Naive thymus-derived CD8-positive, alpha-beta T cell (primary cell): ENCODE data around the gene ZIC2. TPM values are rescaled to one million over a fixed set of nuclear protein-coding genes. Genes with fewer than 3 reads are reported as not detected.

Experiments used
- ATAC-seq, 2 donors: fragments of 150-1000 bp; cut with Tn5 transposase in 1 of 2; sonication (Bioruptor Pico), chemical (Tn5 transposase) in 1 of 2; 1 replicate in 1 of 2; 2 replicates in 1 of 2; pipeline ENCODE4 v1.10.0; 2021; ENCODE audit warnings: mild to moderate bottlenecking in 2 of 2, moderate library complexity in 2 of 2
- POLR2A ChIA-PET: fragments of 350-600 bp; sonication (Branson Sonifier 250); formaldehyde crosslinking; loops from one replicate; lab custom pipeline; 2021; ENCODE audit warnings: antibody characterized with exemption; lab: Charles Lee
- DNase-seq, 10 donors: peaks; one replicate each; pipeline versions ENCODE4 v3.0.0 to v3.0.0-alpha.2; 2020 to 2022
- H3K27ac Mint-ChIP-seq, 10 donors: one replicate each; pipeline ENCODE4 v1.8.0; 2020 to 2022; ENCODE audit warnings: mild to moderate bottlenecking in 10 of 10, mixed read lengths in 10 of 10, moderate library complexity in 4 of 10, inconsistent platforms in 1 of 10
- H3K27me3 Mint-ChIP-seq, 5 donors: one replicate each; pipeline ENCODE4 v1.8.0; 2021 to 2022; ENCODE audit warnings: mixed read lengths in 5 of 5
- H3K36me3 Mint-ChIP-seq, 3 donors: one replicate each; pipeline ENCODE4 v1.8.0; 2020 to 2022; ENCODE audit warnings: mixed read lengths in 3 of 3, mild to moderate bottlenecking in 2 of 3, inconsistent platforms in 1 of 3
- H3K4me1 Mint-ChIP-seq, 4 donors: one replicate each; pipeline ENCODE4 v1.8.0; 2021 to 2022; ENCODE audit warnings: mixed read lengths in 4 of 4
- H3K4me3 Mint-ChIP-seq, 10 donors: one replicate each; pipeline ENCODE4 v1.8.0; 2020 to 2022; ENCODE audit warnings: mild to moderate bottlenecking in 10 of 10, mixed read lengths in 10 of 10, moderate library complexity in 6 of 10, inconsistent platforms in 1 of 10
- H3K9me3 Mint-ChIP-seq, 9 donors: one replicate each; pipeline ENCODE4 v1.8.0; 2020 to 2022; ENCODE audit warnings: mixed read lengths in 9 of 9, mild to moderate bottlenecking in 3 of 9, inconsistent platforms in 1 of 9, moderate library complexity in 1 of 9
- polyA plus RNA-seq, 3 donors: library from polyadenylated mRNA; unstranded; fragments of 300-500 nt; fragmentation: Illumina TruSeq; gene quantifications; one replicate each; pipeline ENCODE4 v1.2.3, GENCODE V29; 2021
- total RNA-seq, 8 experiments: library from RNA in 2 of 8; stranded (reverse) in 2 of 8; gene quantifications; one replicate each; pipeline ENCODE4 v1.2.3 and lab custom pipeline; 2021 to 2026

ZIC2 gene
- total and polyA plus RNA-seq, 5 experiments from 2014 or later, result not detected

- Mint-ChIP-seq H3K27me3 (peaks cover 50 to 90% (median 78%) of the 10 kb centered on the region in 5 donors), H3K36me3 (peaks cover 1 to 6% (median 6%) of the 10 kb centered on the region in 3 donors), H3K4me1 (peaks cover 8 to 24% (median 21%) of the 10 kb centered on the region in 4 donors), H3K9me3 (peaks cover 0 to 11% (median 0%) of the 10 kb centered on the region in 9 donors), H3K27ac (no peak overlapping the region), H3K4me3 (no peak overlapping the region)
- POLR2A ChIA-PET, result no interaction called here
- no peak for ATAC-seq
- no peak for DNase-seq
Observed at GRCh38 chr13:99962242-99962641, 19.3 kb upstream of the ZIC2 start.

GRCh38 chr13:99963816-99964339 is 17.7 kb upstream of the ZIC2 start:
- POLR2A ChIA-PET, result interaction anchor here (0.6 to 1.2 kb wide), 2 partner anchors 11 to 20 kb away, joined by 3 read pairs; no protein-coding TSS in a partner anchor
- no peak for ATAC-seq
- H3K27ac Mint-ChIP-seq, result no peak overlapping the region

GRCh38 chr13:99965329-99966000 is 16.1 kb upstream of the ZIC2 start:
- Mint-ChIP-seq H3K27me3 (peaks cover 51 to 86% (median 69%) of the 10 kb centered on the region in 5 donors), H3K9me3 (peaks cover 0 to 16% (median 0%) of the 10 kb centered on the region in 9 donors), H3K36me3 (peaks cover 6 to 14% (median 11%) of the 10 kb centered on the region in 3 donors), H3K4me3 (no peak overlapping the region), H3K4me1 (peaks cover 13 to 27% (median 17%) of the 10 kb centered on the region in 4 donors), H3K27ac (peak overlapping the region in 1 of 10 donors; percentile 35)
- POLR2A ChIA-PET, result interaction anchor here (1.0 to 1.2 kb wide), 2 partner anchors 9 to 26 kb away, joined by 3 read pairs; no protein-coding TSS in a partner anchor
- ATAC-seq (no peak), DNase-seq (no peak)

More at GRCh38 chr13:99963816-99964339, 17.7 kb upstream of the ZIC2 start:
- Mint-ChIP-seq H3K4me3 (no peak overlapping the region), H3K36me3 (peaks cover 4 to 10% (median 9%) of the 10 kb centered on the region in 3 donors), H3K27me3 (peaks cover 50 to 86% (median 71%) of the 10 kb centered on the region in 5 donors), H3K4me1 (peaks cover 9 to 26% (median 16%) of the 10 kb centered on the region in 4 donors), H3K9me3 (peaks cover 0 to 13% (median 0%) of the 10 kb centered on the region in 9 donors)
- DNase-seq, result no peak

- ATAC-seq (no peak), DNase-seq (no peak)
- no peak overlapping the region for H3K4me3 Mint-ChIP-seq
- POLR2A ChIA-PET, result interaction anchor here (1.0 kb wide), 1 partner anchor 26 kb away, joined by 3 read pairs; no protein-coding TSS in a partner anchor
- peaks cover 10 to 25% (median 17%) of the 10 kb centered on the region in 4 donors for H3K4me1 Mint-ChIP-seq
- peaks cover 0 to 16% (median 0%) of the 10 kb centered on the region in 9 donors for H3K9me3 Mint-ChIP-seq
- H3K27ac Mint-ChIP-seq, result peak overlapping the region in 1 of 10 donors; percentile 35
- peaks cover 47 to 79% (median 62%) of the 10 kb centered on the region in 5 donors for H3K27me3 Mint-ChIP-seq
- peaks cover 6 to 14% (median 11%) of the 10 kb centered on the region in 3 donors for H3K36me3 Mint-ChIP-seq
Observed at GRCh38 chr13:99966064-99966805, 15.3 kb upstream of the ZIC2 start.

- H3K36me3 Mint-ChIP-seq, result peaks cover 6 to 18% (median 16%) of the 10 kb centered on the region in 3 donors
- ATAC-seq (no peak), DNase-seq (no peak)
- H3K27me3 Mint-ChIP-seq, result peaks cover 45 to 76% (median 58%) of the 10 kb centered on the region in 5 donors
- peak overlapping the region; percentile 3 to 77 (median 52) for H3K4me3 Mint-ChIP-seq
- POLR2A ChIA-PET, result interaction anchor here (0.6 kb wide), 1 partner anchor 14 kb away, joined by 3 read pairs; the partner anchor contains the start of gene ZIC2
- peaks cover 0 to 22% (median 4%) of the 10 kb centered on the region in 9 donors for H3K9me3 Mint-ChIP-seq
- peaks cover 10 to 25% (median 19%) of the 10 kb centered on the region in 4 donors for H3K4me1 Mint-ChIP-seq
- H3K27ac Mint-ChIP-seq, result peak overlapping the region in 2 of 10 donors; percentile 31 to 60
Observed at GRCh38 chr13:99967498-99967868, 14.1 kb upstream of the ZIC2 start.

- H3K9me3 Mint-ChIP-seq, result peaks cover 0 to 27% (median 6%) of the 10 kb centered on the region in 9 donors
- peaks cover 10 to 25% (median 19%) of the 10 kb centered on the region in 4 donors for H3K4me1 Mint-ChIP-seq
- H3K4me3 Mint-ChIP-seq, result peak overlapping the region; percentile 3 to 77 (median 55)
- POLR2A ChIA-PET, result no interaction called here
- DNase-seq (no peak), ATAC-seq (no peak)
- peaks cover 47 to 76% (median 60%) of the 10 kb centered on the region in 5 donors for H3K27me3 Mint-ChIP-seq
- H3K36me3 Mint-ChIP-seq, result peaks cover 7 to 20% (median 19%) of the 10 kb centered on the region in 3 donors
- H3K27ac Mint-ChIP-seq, result peak overlapping the region in 3 of 10 donors; percentile 31 to 38 (median 35)
Observed at GRCh38 chr13:99967869-99968520, 13.6 kb upstream of the ZIC2 start.

- peak overlapping the region in 3 of 10 donors; percentile 16 to 95 (median 80) for H3K27ac Mint-ChIP-seq
- H3K9me3 Mint-ChIP-seq, result peaks cover 0 to 34% (median 14%) of the 10 kb centered on the region in 9 donors
- POLR2A ChIA-PET, result interaction anchor here (1.0 kb wide), 1 partner anchor 15 kb away, joined by 3 read pairs; no protein-coding TSS in a partner anchor
- ATAC-seq (peak in 1 of 2 donors; percentile 8), DNase-seq (peak in 1 of 10 donors; percentile 19)
- peaks cover 10 to 25% (median 19%) of the 10 kb centered on the region in 4 donors for H3K4me1 Mint-ChIP-seq
- H3K4me3 Mint-ChIP-seq, result peak overlapping the region; percentile 69 to 91 (median 86)
- peaks cover 14 to 28% (median 24%) of the 10 kb centered on the region in 3 donors for H3K36me3 Mint-ChIP-seq
- peaks cover 55 to 81% (median 64%) of the 10 kb centered on the region in 5 donors for H3K27me3 Mint-ChIP-seq
Observed at GRCh38 chr13:99968521-99969452, 12.8 kb upstream of the ZIC2 start.

GRCh38 chr13:99969453-99969918 is 12.1 kb upstream of the ZIC2 start:
- H3K27me3 Mint-ChIP-seq, result peaks cover 56 to 81% (median 65%) of the 10 kb centered on the region in 5 donors
- peak; percentile 12 to 16 for ATAC-seq
- peak overlapping the region in 5 of 10 donors; percentile 16 to 95 (median 80) for H3K27ac Mint-ChIP-seq
- no peak for DNase-seq
- peak overlapping the region; percentile 71 to 95 (median 88) for H3K4me3 Mint-ChIP-seq
- POLR2A ChIA-PET, result interaction anchor here (0.6 to 2.5 kb wide), 3 partner anchors 12 to 74 kb away, joined by 3 to 13 read pairs (median 3); partner anchors contain the start of gene ZIC2
- H3K36me3 Mint-ChIP-seq, result peaks cover 19 to 35% (median 24%) of the 10 kb centered on the region in 3 donors
- peaks cover 0 to 40% (median 21%) of the 10 kb centered on the region in 9 donors for H3K9me3 Mint-ChIP-seq
- H3K4me1 Mint-ChIP-seq, result peaks cover 10 to 25% (median 19%) of the 10 kb centered on the region in 4 donors

GRCh38 chr13:99969919-99970650 is 11.5 kb upstream of the ZIC2 start:
- H3K4me1 Mint-ChIP-seq, result peaks cover 10 to 25% (median 19%) of the 10 kb centered on the region in 4 donors
- peak overlapping the region; percentile 71 to 95 (median 82) for H3K4me3 Mint-ChIP-seq
- peaks cover 0 to 46% (median 22%) of the 10 kb centered on the region in 9 donors for H3K9me3 Mint-ChIP-seq
- ATAC-seq (peak; percentile 40 to 66), DNase-seq (peak in 3 of 10 donors; percentile 40 to 50 (median 47))
- peaks cover 21 to 37% (median 24%) of the 10 kb centered on the region in 3 donors for H3K36me3 Mint-ChIP-seq
- peaks cover 60 to 85% (median 66%) of the 10 kb centered on the region in 5 donors for H3K27me3 Mint-ChIP-seq
- H3K27ac Mint-ChIP-seq, result peak overlapping the region in 4 of 10 donors; percentile 38 to 88 (median 78)
- POLR2A ChIA-PET, result interaction anchor here (0.6 to 2.5 kb wide), 4 partner anchors 11 to 75 kb away, joined by 3 to 13 read pairs (median 4); partner anchors contain the start of gene ZIC2
